ENCODE results near the gene STXBP1. TPM values are rescaled to one million over a fixed set of nuclear protein-coding genes. Genes with fewer than 3 reads are reported as not detected.

Gene STXBP1
- total and polyA plus RNA-seq, 2 of the 13 experiments (the other 11 are each of a cell fraction or from before 2014, with no cell fraction given) = 2.9 TPM

- TF ChIP-seq ZNF143 (CRISPR knock-in tag; IDR thresholded peaks at IDR 0.05) (peak; percentile 97), RELA (CRISPR knock-in tag; IDR thresholded peaks at IDR 0.05) (no peak), ZNF546 (CRISPR knock-in tag; conservative IDR thresholded peaks at IDR 0.05) (peak; percentile 74; the same call in 1 of the 2 replicates), HOMEZ (CRISPR knock-in tag; IDR thresholded peaks at IDR 0.05; ENCODE audit: low read depth) (peak; percentile 24; the same call in 1 of the 2 replicates), ERF (CRISPR knock-in tag; IDR thresholded peaks at IDR 0.05) (peak; percentile 50; the same call in 1 of the 2 replicates), RARA (CRISPR knock-in tag; IDR thresholded peaks at IDR 0.05) (no peak), SAP130 (CRISPR knock-in tag; IDR thresholded peaks at IDR 0.05; ENCODE audit: low read depth) (peak; percentile 92), YEATS4 (CRISPR knock-in tag; IDR thresholded peaks at IDR 0.05; ENCODE audit: borderline replicate concordance) (peak; percentile 89), U2AF2 (IDR thresholded peaks at IDR 0.05; ENCODE audit: low read depth, low read length) (0 out of 2 replicates have a peak, but pooled peaks have one; percentile 70), SRSF4 (IDR thresholded peaks at IDR 0.05; ENCODE audit: low read depth, low read length, poor library complexity, severe bottlenecking) (no peak), KLF16 (CRISPR knock-in tag; IDR thresholded peaks at IDR 0.05) (0 out of 4 replicates have a peak, but pooled peaks of 1 of the 2 experiments have one; percentile 24), ZUFSP (CRISPR knock-in tag; IDR thresholded peaks at IDR 0.05; ENCODE audit: borderline replicate concordance) (no peak), ZSCAN29 (CRISPR knock-in tag; conservative IDR thresholded peaks at IDR 0.05) (peak; percentile 88), PAWR (CRISPR knock-in tag; IDR thresholded peaks at IDR 0.05; ENCODE audit: borderline replicate concordance) (peak; percentile 95; the same call in 1 of the 2 replicates), ONECUT2 (CRISPR knock-in tag; IDR thresholded peaks at IDR 0.05) (no peak), HNF1B (CRISPR knock-in tag; IDR thresholded peaks at IDR 0.05) (peak; percentile 90; the same call in 1 of the 2 replicates), CCDC6 (CRISPR knock-in tag; IDR thresholded peaks at IDR 0.05) (0 out of 2 replicates have a peak, but pooled peaks have one; percentile 30), POLR2AphosphoS5 (IDR thresholded peaks at IDR 0.05; ENCODE audit: low read depth, low read length) (peak; percentile 55; the same call in 1 of the 2 replicates), ZNF263 (CRISPR knock-in tag; IDR thresholded peaks at IDR 0.05) (no peak), CBFB (CRISPR knock-in tag; IDR thresholded peaks at IDR 0.05) (no peak), NBN (conservative IDR thresholded peaks at IDR 0.05) (no peak), ZNF33B (CRISPR knock-in tag; IDR thresholded peaks at IDR 0.05) (no peak), ZBTB7A (CRISPR knock-in tag; IDR thresholded peaks at IDR 0.05) (0 out of 2 replicates have a peak, but pooled peaks have one; percentile 12), PREB (CRISPR knock-in tag; IDR thresholded peaks at IDR 0.05) (0 out of 2 replicates have a peak, but pooled peaks have one; percentile 30), SUZ12 (IDR thresholded peaks at IDR 0.05; ENCODE audit: low read depth, low read length) (peak; percentile 83), HNRNPL (IDR thresholded peaks at IDR 0.05; ENCODE audit: low read depth, low read length) (no peak)
These were observed 122.9 kb downstream of the STXBP1 start, which contains the start of gene TOR2A (continued) for GRCh38 chr9:127734747-127735529.

All from HepG2 (cell line).